NCI-H748 (cell line): ENCODE data around the gene SMIM1.
"Not testable (repeated sequence)": the region's sequence is repeated elsewhere in the genome, so short reads cannot be mapped to it uniquely, and the experiment has no call there.

ENCODE experiments used
- DNase-seq: peaks from one replicate; lab custom pipeline; 2025; ENCODE audit not compliant: unreplicated experiment; lab: John Stamatoyannopoulos, UW

SMIM1 gene

DNA sequence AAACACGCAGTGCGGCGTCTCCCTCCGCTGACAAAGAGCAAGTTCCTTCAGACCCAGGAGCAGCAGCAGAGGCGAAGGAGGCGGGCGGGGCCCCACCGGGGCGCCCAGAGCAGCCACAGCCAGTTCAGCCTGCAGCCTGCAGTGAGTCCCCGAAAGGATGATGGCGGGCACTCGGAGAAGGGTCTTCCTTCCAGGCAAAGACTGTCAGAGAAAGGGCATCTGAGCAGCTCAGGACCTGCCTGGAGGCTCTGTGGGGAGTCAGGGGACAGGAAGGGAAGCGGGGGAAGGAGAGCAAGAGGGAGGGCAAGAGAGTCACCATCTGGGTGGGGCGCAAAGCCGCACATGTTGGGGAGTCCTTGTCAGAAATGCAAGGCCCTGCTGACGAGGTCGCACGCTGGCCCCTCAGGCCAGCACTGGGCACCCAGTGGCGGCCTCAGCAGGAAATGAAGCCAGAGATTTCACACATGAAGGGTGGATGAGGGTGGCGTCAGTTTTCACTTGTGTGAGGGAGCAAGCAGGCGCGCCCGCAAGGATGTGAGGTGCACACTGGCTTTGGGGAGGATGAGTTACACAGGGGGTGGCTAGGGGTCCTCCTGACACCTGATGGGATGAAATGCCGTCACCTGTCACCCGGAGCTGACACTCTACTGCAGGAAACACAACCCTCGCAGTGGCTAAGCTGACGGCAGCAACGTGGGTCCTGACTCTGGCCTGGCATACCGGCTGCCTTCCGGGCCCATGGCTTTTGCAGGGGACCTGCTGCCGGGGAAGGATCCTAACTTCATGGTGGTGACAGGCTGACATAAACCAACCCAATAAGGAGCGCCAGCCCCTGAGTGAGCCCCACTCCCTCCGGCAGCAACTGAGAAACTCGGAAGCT, 17.1 kb downstream of the SMIM1 start:
- DNase-seq: no peak

DNA sequence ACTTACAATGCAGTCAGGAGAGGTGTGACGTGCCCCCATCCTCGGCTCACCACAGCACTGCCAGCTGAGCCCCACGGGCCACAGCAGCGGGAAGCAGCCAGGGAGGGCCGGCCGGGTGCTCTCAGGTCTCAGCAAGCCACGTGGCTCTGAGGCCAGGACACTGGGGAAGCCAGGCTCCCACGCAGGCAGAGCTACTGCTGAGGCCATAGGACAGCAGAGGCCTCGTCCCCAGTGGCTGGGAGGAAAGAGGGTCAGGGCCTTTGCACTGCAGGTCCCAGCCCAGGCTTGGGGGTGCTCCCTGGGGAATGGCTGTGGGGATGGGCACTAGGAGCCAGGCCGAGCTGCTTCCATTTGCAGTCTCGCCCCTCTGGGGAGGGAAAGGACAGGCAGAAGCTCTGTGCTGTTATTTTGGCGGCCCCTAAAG, 18.0 kb downstream of the SMIM1 start:
- no peak for DNase-seq

DNA sequence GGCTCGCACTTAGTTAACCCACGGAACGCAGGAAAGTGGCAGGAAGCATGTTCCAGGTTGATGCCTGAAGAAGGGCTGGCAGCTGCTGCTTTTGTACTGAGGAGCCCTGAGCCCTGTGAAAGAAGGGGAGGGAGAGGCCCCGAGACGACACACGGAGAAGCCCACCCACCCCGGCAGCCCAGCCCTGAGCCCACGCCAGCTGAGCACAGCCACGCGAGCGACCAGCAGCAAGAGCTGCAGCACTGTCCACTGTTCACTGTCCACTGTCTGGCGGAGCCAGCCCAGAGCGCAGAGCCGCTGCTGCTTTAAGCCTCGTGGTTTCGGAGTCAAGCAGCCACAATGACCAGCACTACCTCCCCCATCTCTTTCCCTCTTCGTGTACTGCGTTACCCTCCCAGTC, 18.4 kb downstream of the SMIM1 start:
- DNase-seq: no peak

DNA sequence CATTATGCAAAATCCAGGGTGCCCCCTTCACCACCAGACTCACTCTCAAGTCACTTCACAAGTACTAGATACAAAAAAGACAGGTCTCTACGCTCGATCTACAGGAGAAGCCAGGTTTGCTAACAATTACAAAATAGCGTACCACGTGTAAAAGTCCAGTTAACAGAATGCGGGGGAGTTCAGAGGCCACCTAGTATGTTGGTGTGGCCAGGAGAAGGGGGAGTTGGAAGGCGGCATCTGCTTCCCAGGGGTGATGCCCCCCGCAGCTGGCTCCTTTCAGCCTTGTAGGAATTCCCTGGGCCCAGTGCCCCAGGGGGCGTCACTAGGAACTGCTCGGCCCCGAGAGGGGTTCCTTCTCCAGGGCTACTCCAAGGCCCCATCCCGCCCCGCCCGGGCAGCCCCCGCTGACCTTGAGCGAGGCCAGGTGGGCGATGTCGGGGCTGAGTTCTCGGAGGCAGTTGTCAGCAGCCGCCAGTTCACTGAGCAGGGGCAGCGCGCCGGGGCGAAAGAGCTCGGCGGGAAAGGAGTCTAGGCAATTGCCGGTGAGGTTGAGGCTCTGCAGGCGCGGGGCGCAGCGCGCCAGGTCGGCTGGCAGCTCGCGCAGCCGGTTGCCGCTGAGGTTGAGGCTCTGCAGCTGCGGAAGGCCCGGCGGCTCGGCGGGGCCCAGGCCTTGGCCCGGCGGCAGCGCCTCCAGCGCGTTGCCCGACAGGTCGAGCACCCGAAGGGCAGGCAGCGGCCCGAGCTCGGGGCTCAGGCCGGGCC, 23.1 kb downstream of the SMIM1 start:
- no peak for DNase-seq

DNA sequence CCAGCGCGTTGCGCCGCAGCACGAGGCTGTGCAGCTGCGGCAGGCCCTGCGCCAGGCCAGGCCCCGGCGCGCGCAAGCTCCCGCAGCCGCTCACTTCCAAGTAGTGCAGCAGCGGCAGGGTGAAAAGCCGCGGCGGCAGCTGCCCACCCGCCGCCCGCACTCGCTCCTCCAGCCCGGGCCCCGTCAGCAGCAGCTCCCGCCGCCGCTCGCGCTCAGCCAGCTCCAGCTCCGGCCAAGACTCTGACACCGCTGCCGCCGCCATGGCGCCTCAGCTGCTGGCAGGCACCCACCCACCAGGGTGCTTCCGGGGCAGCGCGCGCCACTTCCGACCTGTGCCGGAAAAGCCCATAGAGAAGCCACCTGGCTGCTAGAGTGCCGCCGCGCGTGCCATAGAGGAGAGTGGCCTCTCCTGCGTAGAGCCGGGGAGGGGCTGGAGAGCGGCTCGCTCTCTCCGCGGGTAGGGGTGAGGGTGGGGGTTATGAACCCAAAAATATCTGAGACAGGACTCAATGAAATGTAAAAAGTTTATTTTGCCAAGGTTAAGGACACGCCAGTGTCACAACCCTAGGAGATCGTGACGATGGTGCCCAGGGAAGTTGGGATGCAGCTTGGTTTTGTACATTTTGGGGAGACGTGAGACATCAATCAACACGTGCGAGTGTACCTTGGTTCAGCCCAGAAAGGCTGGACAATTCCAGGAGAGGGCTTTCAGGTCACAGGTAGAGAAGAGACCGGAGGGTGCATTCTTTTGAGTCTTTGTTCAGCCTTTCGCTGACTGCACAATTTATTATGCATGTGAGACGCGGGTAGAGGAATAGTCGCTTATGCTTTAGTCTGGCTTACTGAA, 23.9 kb downstream of the SMIM1 start, which contains the start of gene LRRC47:
Gene LRRC47 (minus strand): TSS at position 284 of the 847 bp plus-strand sequence. CDS start 22 bp downstream, at position 262.
- DNase-seq: peak; percentile 88

DNA sequence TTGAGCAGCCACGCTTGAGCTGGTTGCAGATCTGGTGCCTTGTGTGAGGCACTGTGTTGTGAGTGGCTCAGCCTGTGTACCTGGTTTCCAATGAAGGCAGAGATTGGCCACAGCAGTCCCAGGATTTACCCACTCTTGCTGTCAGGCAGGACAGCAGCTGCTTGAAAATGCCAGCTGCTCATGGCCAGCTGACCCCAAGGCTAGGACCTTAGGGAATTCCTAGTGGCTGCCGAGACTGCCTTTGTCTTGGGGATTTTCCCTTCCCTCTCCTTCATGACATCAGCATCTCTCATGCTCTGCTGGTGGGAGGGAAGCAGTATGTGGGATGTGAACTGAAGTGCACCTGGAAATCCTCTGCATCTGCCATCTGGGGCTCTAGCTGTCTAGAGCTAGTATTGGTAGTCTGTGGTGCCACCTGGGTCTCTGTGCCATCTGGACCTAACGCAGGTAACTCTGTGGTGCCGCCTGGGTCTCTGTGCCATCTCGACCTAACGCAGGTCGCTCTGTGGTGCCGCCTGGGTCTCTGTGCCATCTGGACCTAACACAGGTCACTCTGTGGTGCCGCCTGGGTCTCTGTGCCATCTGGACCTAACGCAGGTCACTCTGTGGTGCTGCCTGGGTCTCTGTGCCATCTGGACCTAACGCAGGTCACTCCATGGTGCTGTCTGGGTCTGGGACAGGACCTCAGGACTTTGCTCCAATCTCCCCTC, 27.6 kb downstream of the SMIM1 start:
- DNase-seq: no peak

DNA sequence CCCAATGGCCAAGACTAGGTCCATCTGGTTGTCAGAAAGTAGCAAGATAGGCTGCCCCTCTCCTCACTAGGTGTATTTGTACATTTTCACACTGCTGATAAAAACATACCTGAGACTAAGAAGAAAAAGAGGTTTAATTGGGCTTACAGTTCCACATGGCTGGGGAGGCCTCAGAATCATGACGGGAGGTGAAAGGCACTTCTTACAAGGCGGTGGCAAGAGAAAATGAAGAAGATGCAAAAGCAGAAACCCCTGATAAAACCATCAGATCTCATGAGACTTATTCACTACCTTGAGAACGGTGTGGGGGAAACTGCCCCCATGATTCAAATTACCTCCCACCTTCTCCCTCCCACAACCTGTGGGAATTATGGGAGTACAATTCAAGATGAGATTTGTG, 28.2 kb downstream of the SMIM1 start:
- not testable (repeated sequence) for DNase-seq

DNA sequence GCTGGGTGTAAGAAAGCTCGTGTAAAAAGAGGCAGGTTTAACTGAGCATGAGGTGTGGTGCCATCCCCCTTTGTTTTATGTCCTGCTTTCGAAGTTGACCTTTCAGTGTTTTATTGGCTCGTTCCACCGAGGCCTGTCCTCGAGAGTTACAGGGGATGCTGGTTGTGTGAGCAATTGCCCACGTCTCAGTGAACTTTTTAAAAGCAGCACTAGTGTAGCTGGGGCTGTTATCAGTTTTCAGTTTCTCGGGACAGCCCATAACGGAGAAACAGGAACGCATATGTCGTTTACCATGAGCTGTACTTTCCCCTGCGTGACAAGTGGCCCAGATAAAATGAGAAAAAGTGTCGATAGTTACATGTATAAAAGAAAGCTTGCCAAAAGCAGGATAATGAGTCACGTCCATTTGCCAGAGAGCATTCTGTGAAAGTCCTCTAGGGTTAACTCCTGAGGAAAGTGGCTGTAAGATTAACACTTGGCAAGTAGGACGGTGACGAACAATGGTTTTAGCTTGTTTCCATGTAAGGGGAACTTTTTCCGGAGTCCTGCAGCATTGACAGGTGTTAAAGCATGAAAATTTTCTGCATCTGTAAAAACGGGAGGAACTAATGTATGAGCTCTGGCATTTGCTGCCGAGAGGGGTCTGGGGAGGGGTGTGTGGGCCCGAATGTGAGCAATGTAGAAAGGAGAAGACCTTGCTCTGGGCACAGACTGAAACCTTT, 31.5 kb downstream of the SMIM1 start:
- DNase-seq: no peak

DNA sequence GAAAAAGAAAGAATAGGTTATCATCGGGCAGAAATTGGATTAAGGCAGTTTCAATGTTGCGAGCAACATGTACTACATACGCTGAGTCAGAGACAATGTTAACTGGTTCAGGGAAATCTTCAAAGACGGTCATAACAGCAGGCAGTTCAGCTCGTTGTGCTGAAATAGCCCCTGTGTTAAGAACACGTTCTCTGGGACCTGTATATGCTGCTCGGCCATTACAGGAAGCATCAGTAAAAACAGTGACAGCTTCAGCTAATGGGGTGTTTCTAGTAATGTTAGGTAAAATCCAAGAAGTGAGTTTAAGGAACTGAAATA, 32.0 kb downstream of the SMIM1 start:
- DNase-seq: not testable (repeated sequence)

DNA sequence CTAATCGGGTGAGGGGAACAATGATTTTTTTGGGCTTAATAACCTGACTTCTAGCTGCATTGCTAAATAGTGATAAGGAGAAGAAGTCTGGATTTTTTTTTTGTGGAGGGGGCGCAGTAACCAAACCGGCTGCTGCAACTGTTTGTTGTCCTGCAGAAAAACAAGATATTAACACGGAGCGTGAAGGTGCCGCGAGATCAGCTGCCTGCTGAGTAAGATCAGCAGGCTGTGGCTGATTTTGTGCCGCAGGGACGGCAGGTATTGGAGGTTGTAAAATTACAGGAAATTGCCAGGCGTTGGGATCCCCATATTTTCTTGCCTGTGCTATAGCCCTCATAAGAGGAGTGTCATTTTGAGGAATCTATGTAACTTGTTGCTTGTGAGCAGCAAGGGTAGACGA, 32.5 kb downstream of the SMIM1 start:
- no peak for DNase-seq

DNA sequence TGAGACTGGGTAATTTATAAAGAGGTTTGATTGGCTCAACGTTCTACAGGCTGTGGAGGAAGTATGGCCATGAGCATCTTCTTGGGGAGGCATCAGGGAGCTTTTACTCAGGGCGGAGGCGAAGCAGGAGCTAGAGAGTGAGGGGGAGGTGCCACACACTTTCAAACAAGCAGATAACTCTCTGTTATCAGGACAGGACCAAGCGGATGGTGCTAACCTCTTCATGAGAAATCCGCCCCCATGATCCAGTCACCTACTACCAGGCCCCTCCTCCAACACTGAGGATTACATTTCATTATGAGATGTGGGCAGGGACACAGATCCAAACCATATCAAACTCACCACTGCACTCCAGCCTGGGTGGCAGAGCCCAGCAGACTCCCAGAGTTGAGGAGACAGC, 35.2 kb downstream of the SMIM1 start:
- no peak for DNase-seq

DNA sequence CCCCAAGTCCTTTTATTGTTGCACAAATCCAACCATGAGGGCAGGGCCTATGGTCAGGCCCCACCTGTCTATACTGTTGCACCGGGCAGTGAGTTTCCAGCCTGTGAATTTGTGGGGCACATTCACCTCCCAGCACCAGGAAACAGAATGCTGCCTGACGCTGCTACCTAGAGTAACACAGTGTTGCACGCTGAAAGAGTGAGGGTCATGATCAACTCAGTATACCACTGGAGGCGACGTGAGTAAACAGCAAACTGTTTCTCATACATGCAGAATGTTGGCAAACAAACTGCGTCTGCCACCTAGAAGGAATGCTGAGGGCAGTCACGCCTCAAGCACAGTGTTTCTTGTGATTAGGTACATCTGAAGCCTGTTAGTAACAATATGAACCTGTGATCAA, 37.1 kb downstream of the SMIM1 start:
- no peak for DNase-seq

DNA sequence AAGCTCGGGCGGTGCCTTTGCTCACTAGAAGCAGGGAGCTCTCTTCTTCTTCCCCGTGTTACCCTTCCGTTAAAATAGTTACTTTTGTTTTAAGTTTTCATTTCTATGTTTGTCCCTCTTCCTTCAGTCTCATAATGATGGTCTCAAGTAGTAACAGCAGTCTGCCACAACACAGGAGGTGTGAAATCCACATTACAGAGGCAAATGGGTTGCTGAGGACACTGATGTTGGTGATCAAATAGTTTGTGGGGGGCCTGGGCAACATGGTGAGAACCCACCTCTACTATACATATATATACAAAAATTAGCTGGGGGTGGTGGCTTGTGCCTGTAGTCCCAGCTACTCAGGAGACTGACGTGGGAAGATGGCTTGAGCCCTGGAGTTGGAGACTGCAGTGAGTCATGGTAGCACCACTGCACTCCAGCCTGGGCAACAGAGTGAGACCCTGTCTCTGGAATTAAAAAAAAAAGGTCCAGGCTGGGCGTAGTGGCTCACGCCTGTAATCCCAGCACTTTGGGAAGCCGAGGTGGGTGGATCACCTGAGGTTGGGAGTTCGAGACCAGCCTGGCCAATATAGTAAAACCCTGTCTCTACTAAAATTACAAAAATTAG, 37.7 kb downstream of the SMIM1 start:
- not testable (repeated sequence) for DNase-seq

DNA sequence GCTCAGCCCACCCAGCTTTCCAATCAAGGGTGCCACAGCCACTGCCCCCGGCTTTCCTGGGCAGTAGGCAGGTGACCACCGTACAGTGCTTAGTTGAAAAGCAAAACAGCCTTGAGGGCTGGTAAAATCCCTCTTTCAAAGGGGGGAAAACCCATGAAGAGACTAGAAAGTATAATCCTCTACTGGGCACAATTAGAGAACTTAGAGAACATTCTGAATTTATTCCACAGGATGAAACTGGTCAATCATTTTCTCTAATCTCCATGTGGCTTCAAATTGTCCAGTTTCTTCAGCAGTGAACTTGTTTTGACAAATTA, 39.0 kb downstream of the SMIM1 start:
- no peak for DNase-seq

DNA sequence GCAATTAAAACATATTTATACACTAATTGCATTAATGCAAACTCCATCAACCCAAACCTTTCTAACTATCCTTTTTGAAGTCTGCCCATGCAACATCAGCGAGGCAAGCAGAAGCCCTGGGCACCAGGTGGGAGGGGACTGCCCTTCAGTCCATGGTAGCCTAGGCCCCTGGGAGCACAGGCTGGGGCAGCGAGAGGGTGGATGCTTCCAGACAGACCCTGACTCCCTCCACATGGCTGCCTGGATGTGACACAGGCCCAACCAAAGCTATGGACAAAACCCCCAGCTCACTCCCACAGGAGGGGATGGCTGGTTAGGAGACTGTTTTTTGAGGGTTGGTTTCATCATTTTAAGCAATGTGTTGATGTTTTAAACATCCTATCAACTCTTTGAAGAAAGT, 41.5 kb downstream of the SMIM1 start:
- DNase-seq: no peak

DNA sequence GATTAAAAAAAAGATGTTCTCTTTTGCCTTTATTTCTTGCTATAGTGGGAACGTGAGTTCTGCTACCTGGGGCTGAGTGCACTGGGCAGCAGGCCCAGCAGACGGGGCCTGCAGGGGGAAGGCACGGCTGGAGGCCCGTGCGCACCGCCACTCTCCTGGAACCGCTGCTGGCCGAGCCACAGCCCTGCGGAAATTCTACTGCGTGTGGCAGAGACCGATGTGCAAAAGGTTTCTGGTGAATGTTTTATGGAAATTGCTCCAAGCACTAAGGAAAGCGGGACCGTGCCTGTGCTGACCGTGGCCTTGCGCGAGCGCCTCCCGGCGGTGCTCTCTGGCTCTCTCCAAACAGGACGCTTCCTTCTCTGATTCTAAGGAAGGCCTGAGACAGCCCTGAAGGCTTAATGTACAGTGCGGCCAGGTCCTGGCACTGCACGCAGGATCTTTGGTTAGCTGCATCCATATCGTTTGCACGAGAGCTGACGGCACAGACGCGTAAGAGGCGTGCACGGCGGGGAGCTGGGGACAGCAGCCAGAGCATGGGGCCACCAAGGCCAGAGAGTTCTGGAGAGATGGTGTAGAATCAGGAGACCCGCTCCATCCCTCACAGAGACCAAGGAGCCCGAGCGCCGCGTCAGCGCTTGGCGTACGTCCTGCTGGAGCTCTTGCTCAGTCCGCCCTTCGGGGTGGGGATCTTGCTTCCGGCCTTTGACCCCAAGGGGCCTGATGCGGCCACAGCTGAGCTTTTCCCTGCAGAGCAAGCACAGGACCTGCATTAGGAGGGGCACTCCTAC, 42.4 kb downstream of the SMIM1 start:
- DNase-seq: no peak

DNA sequence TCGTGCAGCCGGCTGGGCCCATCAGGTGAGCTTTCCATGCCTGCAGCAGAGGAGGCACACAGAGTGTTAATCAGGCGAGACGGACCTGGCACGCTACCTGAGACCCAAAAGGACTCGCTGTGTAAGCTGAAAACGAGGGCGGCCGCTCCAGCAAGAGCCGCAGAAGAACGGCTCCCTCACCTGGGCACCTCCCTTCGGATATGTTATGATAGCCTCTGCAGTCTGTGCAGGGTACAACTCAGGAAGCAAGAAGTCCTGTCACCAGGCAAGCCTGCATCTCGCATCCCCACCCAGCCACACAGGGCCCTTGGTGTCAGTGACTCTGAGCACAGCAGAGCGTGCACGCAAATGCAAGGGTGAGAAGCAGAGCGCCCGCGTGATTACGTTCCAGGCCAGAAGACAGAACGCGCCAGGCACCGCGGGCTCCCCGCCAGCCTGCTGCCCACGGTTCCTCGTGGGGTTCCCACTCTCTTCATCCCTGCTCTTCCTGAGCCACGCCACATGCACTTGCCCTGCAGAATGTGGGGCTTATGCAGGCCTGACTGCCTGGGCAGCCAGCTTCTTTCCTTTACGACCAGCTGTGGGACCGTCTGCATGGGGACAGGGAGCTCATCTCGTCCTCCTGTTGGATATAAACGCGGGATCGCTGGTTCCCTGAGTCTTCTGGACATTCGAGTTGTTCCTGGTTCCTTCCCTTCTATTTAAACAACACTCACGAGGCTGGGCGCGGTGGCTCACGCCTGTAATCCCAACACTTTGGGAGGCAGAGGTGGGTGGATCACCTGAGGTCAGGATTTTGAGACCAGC, 44.0 kb downstream of the SMIM1 start:
- no peak for DNase-seq

DNA sequence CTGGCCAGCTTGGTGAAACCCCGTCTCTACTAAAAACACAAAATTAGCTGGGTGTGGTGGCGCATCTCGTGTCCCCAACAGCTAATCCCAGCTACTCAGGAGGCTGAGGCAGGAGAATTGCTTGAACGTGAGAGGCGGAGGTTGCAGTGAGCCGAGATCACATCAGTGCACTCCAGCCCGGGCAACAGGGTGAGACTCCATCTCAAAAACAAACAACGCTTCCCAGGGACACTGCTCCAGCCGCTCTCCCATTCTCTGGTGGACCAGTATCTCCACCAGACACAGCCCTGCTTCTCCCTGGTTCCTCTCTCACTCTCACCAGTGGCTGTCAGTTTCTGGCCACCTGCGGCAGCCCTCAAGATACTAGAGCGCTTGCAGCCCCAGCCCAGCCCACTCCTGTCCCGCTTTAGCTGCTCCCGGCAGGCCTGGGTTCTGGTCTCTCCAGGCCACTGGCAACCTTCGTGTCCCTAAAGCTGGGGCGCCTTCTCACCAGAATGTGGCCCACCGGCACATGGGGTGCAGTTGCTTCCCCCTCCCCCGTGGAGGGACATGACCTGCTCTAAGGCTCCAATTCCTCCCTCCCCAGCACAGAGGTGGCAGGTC, 44.7 kb downstream of the SMIM1 start:
- no peak for DNase-seq
